ENCODE measurements around the gene SPAG5. TPM values are rescaled to one million over a fixed set of nuclear protein-coding genes. Genes with fewer than 3 reads are reported as not detected.

Gene SPAG5
- total and polyA plus RNA-seq, 9 of the 15 experiments (the other 6 are each of a cell fraction or from before 2014, with no cell fraction given): 94.4 to 286 (median 151) TPM

GRCh38 chr17:28644787-28645575 is 46.2 kb upstream of the SPAG5 start, which contains the start of gene BLTP2 (continued):
- peak in 2 of 3 experiments; percentile 85 to 97; a peak in 5 of 6 replicates for TF ChIP-seq ZBTB11 (CRISPR knock-in tag; IDR thresholded peaks at IDR 0.05)
- TF ChIP-seq ETV5 (CRISPR knock-in tag; IDR thresholded peaks at IDR 0.05; ENCODE audit: low read depth): peak; percentile 56; the same call in 1 of the 2 replicates
- no peak for TF ChIP-seq ZNF717 (CRISPR knock-in tag; IDR thresholded peaks at IDR 0.05)
- TF ChIP-seq PPARD (CRISPR knock-in tag; IDR thresholded peaks at IDR 0.05): no peak

All from K562 (cell line).